Mammary microvascular endothelial cell (primary cell): ENCODE data around the gene CEP95. TPM values are rescaled to one million over a fixed set of nuclear protein-coding genes. Genes with fewer than 3 reads are reported as not detected.

ENCODE experiments used
- total RNA-seq: library from RNA; depleted of rRNA; stranded (reverse); fragments of >200 nt; gene quantifications from 2 replicates; pipeline ENCODE4 v1.2.3, GENCODE V29; 2015

The CEP95 gene
- total RNA-seq: 12.6 and 14.1 TPM in 2 replicates

GRCh38 chr17:64506576-64507412 lies at the start of gene CEP95:
TSS of gene CEP95 (plus strand) at chr17:64506977. CDS start at chr17:64507098, 121 bp downstream.

GRCh38 chr17:64496786-64497564 lies 9.8 kb upstream of the CEP95 start, which contains the start of gene POLG2:
TSS of gene POLG2 (minus strand) at chr17:64497054. CDS start at chr17:64496968, 86 bp downstream.

GRCh38 chr17:64506201-64506575 lies 589 bp upstream of the CEP95 start, which contains the start of gene DDX5:
TSS of gene DDX5 (minus strand) at chr17:64506289. CDS start at chr17:64506119, 170 bp downstream.

Other genes with a start within 250 kb of the CEP95 start
- 23.1 and 26.8 TPM in 2 replicates for gene TEX2, start 243.7 kb upstream of the CEP95 start, total RNA-seq
- gene PECAM1, start 116.1 kb upstream of the CEP95 start, total RNA-seq: 400 and 431 TPM in 2 replicates
- 14.3 and 20.6 TPM in 2 replicates for gene MILR1, start 57.9 kb upstream of the CEP95 start, total RNA-seq
- 4.3 and 6.1 TPM in 2 replicates for gene POLG2, start 9.9 kb upstream of the CEP95 start, total RNA-seq
- 671 and 691 TPM in 2 replicates for gene DDX5, start 688 bp upstream of the CEP95 start, total RNA-seq
- gene SMURF2, start 155.3 kb downstream of the CEP95 start, total RNA-seq: 128 and 131 TPM in 2 replicates